ENCODE data around the gene ANXA10.
"Not testable (repeated sequence)": the region's sequence is repeated elsewhere in the genome, so short reads cannot be mapped to it uniquely, and the experiment has no call there.

ANXA10 gene

GRCh38 chr4:168098248-168098717 is 5.9 kb downstream of the ANXA10 start:
- no peak for DNase-seq (ENCODE audit: extremely low read depth, insufficient read length)

DNA sequence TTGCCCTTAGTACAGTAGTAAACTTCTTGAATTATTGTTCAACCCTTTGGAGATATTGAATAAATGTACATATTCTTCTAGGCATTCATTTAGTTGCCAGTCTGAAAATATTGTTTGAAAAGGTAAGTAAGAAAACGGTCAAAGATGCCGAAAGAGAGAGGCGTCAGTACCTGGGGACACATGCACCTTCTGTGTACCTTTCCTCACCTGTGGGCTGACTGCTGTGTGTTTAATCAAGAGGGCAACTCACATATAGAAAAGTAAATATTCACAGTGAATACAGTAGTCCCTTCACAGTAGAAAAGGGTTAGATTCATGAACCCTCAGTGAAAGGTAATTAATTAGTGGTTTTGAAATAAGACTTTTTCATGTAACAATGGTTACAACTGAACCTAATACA is 6.9 kb downstream of the ANXA10 start:
- no peak for DNase-seq (ENCODE audit: extremely low read depth, insufficient read length)
- Histone ChIP-seq H3K4me3 (replicated peaks; ENCODE audit: low read depth, low read length) (no peak overlapping the region), H3K36me3 (ENCODE audit: control insufficient read depth, insufficient read depth, low read length) (no peaks in the 10 kb centered on the region), H3K27me3 (replicated peaks; ENCODE audit: control insufficient read depth, insufficient read depth, low read length) (no peaks in the 10 kb centered on the region)
- TF ChIP-seq CTCF (IDR thresholded peaks at IDR 0.05; ENCODE audit: insufficient read depth, low read length, poor library complexity, severe bottlenecking), result no peak

More at GRCh38 chr4:168098248-168098717, 5.9 kb downstream of the ANXA10 start:
- H3K4me3 ChIP-seq (replicated peaks; ENCODE audit: low read depth, low read length), result no peak overlapping the region
- H3K27me3 ChIP-seq (replicated peaks; ENCODE audit: control insufficient read depth, insufficient read depth, low read length), result no peaks in the 10 kb centered on the region
- TF ChIP-seq CTCF (IDR thresholded peaks at IDR 0.05; ENCODE audit: insufficient read depth, low read length, poor library complexity, severe bottlenecking), result no peak
- H3K36me3 ChIP-seq (ENCODE audit: control insufficient read depth, insufficient read depth, low read length), result no peaks in the 10 kb centered on the region

DNA sequence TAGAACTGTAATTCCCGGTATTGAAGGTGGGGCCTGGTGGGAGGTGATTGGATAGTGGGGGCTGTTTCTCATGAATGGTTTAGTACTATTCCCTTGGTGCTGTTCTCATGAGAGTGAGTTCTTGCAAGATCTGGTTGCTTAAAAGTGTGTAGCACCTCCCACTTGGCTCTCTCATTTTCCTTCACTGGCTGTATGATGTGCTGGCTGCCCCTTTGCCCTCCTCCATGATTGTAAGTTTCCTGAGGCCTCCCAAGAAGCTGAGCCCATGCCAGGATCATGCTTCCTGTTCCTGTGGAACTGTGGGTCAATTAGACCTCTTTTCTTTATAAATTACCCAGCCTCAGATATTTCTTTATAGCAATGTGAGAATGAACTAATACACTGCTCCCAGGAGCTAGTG is 8.7 kb downstream of the ANXA10 start:
- H3K4me3 ChIP-seq (replicated peaks; ENCODE audit: low read depth, low read length), result no peak overlapping the region
- H3K27me3 ChIP-seq (replicated peaks; ENCODE audit: control insufficient read depth, insufficient read depth, low read length), result no peaks in the 10 kb centered on the region
- no peaks in the 10 kb centered on the region for H3K36me3 ChIP-seq (ENCODE audit: control insufficient read depth, insufficient read depth, low read length)
- no peak for TF ChIP-seq CTCF (IDR thresholded peaks at IDR 0.05; ENCODE audit: insufficient read depth, low read length, poor library complexity, severe bottlenecking)
- DNase-seq (ENCODE audit: extremely low read depth, insufficient read length), result no peak

DNA sequence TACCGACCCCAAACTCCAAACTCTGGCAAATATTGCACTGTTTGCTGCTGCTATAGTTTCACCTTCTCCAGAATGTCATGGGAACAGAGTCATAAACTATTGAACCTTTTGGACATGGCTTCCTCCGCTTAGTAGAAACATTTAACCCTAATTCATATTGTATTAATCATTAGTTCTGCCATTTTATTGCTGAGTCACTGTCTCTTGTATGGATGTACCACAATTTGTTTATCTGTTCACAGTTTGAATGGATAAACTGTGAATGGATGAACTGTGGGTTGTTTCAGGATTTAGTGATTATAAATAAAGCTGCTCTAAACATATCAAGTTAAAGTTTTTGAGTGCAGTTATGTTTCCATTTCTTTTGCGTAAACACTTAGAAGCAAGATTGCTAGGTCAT is 10.1 kb downstream of the ANXA10 start:
- TF ChIP-seq CTCF (IDR thresholded peaks at IDR 0.05; ENCODE audit: insufficient read depth, low read length, poor library complexity, severe bottlenecking), result no peak
- DNase-seq (ENCODE audit: extremely low read depth, insufficient read length), result no peak
- H3K36me3 ChIP-seq (ENCODE audit: control insufficient read depth, insufficient read depth, low read length), result no peaks in the 10 kb centered on the region
- H3K27me3 ChIP-seq (replicated peaks; ENCODE audit: control insufficient read depth, insufficient read depth, low read length), result no peaks in the 10 kb centered on the region
- H3K4me3 ChIP-seq (replicated peaks; ENCODE audit: low read depth, low read length), result no peak overlapping the region

- Histone ChIP-seq H3K27me3 (replicated peaks; ENCODE audit: control insufficient read depth, insufficient read depth, low read length) (no peaks in the 10 kb centered on the region), H3K4me3 (replicated peaks; ENCODE audit: low read depth, low read length) (no peak overlapping the region), H3K36me3 (ENCODE audit: control insufficient read depth, insufficient read depth, low read length) (no peaks in the 10 kb centered on the region)
- TF ChIP-seq CTCF (IDR thresholded peaks at IDR 0.05; ENCODE audit: insufficient read depth, low read length, poor library complexity, severe bottlenecking), result no peak
- no peak for DNase-seq (ENCODE audit: extremely low read depth, insufficient read length)
Observed at GRCh38 chr4:168109527-168109926, 17.2 kb downstream of the ANXA10 start.

- not testable (repeated sequence) for H3K36me3 ChIP-seq (ENCODE audit: control insufficient read depth, insufficient read depth, low read length); H3K4me3 ChIP-seq (replicated peaks; ENCODE audit: low read depth, low read length); DNase-seq (ENCODE audit: extremely low read depth, insufficient read length); H3K27me3 ChIP-seq (replicated peaks; ENCODE audit: control insufficient read depth, insufficient read depth, low read length)
Observed at GRCh38 chr4:168113059-168113458, 20.7 kb downstream of the ANXA10 start.
